ENCODE data around the gene ZFAND3.
"Not testable (repeated sequence)": the region's sequence is repeated elsewhere in the genome, so short reads cannot be mapped to it uniquely, and the experiment has no call there.

ZFAND3 gene

DNA sequence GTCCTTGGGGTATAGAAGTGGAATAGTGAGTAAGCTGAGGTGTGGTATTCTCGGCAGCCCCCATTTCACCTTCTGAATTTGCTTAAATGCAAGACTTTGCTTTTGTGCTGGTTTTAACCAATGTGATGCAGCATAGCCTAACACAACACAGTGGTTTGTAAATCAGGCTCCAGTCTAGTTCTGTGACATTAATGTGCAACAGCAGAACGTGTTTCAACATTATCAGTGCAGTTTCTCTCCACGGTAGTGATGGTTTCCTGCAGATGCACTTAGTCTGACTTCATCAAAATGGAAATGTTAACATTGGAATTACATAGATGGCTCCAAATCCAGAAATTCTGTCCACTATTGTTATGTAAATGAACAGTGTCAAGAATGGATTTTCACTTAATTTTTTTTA is 139.5 kb downstream of the ZFAND3 start:
- DNase-seq (ENCODE audit: extremely low read depth, low read depth): no peak
- H3K4me3 ChIP-seq (replicated peaks; ENCODE audit: low read depth, low read length): no peak overlapping the region
- TF ChIP-seq CTCF (IDR thresholded peaks at IDR 0.05; ENCODE audit: low read depth, low read length, missing control alignments): no peak

DNA sequence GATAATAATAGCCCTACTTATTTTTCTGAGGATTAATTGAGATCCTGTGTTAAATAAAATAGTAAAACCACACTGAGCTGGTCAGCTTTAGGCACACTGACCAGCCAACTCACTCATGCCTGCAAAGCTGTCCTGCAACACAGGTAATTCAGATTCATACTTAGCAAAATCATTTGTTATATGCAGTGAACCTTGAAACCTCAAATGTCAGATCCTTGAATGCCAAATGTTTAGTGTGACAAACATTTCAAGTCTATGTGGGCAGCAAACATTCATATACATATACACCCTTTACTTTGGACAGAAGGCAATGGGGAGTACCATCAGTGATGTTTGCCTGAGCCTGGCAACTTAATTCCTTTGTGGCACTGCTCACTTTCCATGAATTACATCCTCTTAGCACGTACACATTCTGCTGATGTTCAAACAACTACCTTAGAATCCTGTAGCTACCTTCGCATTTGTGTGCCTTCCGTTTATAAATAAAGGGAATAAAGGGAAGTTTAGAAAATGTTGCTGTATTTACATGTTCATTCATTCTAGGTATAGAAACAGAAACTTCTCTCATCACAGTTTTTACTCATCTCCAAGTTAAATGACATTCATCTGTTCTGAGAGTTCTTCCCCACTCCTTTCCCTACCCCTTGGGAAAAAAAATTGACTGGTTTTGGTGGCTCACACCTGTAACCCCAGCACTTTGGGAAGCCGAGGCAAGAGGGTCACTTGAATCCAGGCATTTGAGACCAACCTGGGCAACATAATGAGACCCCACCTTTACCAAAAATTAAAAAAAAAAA is 140.8 kb downstream of the ZFAND3 start:
- no peak overlapping the region for H3K4me3 ChIP-seq (replicated peaks; ENCODE audit: low read depth, low read length)
- no peak for DNase-seq (ENCODE audit: extremely low read depth, low read depth)
- no peak for TF ChIP-seq CTCF (IDR thresholded peaks at IDR 0.05; ENCODE audit: low read depth, low read length, missing control alignments)

DNA sequence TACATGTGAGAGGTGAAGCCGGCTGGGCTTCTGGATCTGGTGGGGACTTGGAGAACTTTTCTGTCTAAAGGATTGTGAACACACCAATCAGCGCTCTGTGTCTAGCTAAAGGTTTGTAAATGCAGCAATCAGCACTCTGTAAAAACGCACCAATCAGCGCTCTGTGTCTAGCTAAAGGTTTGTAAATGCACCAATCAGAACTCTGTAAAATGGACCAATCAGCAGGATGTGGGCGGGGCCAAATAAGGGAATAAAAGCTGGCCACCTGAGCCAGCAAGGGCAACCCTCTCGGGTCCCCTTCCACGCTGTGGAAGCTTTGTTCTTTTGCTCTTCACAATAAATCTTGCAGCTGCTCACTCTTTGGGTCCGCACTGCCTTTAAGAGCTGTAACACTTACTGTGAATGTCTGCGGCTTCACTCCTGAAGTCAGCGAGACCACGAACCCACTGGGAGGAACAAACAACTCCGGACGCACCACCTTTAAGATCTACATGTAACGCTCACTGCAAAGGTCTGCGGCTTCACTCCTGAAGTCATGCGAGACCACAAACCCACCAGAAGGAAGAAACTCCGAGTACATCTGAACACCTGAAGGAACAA is 143.1 kb downstream of the ZFAND3 start:
- H3K4me3 ChIP-seq (replicated peaks; ENCODE audit: low read depth, low read length); DNase-seq (ENCODE audit: extremely low read depth, low read depth): not testable (repeated sequence)

DNA sequence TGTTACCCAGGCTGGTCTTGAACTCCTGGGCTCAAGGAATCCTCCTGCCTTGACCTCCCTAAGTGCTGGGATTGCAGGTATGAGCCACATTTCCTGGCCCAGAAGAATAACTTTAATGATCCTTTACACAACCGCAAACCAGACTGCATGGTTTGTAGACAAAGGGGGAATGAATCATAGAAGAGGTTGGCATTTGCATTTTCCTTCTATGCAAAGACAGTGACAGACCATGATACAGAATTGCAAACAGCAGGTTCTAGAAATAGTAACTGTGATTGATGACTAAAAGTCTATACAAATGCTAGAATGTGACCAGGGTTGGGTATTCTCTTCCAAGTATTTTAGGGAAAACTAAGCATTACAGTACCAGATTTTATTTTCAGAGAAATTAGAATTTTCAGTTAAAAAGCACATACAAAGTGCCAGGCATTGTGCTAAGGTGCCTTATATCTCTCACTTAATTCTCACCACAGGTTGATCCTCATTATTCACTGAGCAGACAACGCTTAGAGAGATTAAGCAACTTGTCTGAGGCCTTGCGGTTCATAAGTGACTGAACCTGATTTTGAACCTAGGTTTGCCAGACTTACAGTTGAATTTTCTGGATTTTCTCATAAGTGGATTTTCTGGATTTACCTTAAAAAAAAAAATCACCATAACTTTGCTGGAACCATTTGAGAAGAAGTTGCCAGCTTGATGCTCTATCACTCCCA is 146.6 kb downstream of the ZFAND3 start:
- TF ChIP-seq CTCF (IDR thresholded peaks at IDR 0.05; ENCODE audit: low read depth, low read length, missing control alignments): no peak
- DNase-seq (ENCODE audit: extremely low read depth, low read depth): no peak
- no peak overlapping the region for H3K4me3 ChIP-seq (replicated peaks; ENCODE audit: low read depth, low read length)

DNA sequence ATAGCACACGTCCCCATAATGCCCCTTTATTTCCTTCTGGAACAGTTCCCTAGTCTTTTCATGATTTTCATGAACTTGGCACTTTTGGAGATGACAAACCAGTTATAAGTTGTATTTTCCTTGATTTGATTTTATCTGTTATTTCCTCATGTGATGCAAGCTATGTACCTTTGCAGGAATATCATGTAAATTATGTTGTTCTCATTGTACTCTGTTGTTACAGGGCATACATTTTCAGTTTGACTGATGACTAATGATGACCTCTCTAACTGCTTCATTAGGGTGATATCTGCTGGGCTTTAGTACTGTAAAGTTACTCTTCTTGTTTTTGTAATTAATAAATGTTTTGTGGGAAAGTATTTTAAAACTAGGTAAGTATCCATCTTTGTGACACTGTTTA is 147.3 kb downstream of the ZFAND3 start:
- no peak for TF ChIP-seq CTCF (IDR thresholded peaks at IDR 0.05; ENCODE audit: low read depth, low read length, missing control alignments)
- no peak overlapping the region for H3K4me3 ChIP-seq (replicated peaks; ENCODE audit: low read depth, low read length)
- no peak for DNase-seq (ENCODE audit: extremely low read depth, low read depth)

DNA sequence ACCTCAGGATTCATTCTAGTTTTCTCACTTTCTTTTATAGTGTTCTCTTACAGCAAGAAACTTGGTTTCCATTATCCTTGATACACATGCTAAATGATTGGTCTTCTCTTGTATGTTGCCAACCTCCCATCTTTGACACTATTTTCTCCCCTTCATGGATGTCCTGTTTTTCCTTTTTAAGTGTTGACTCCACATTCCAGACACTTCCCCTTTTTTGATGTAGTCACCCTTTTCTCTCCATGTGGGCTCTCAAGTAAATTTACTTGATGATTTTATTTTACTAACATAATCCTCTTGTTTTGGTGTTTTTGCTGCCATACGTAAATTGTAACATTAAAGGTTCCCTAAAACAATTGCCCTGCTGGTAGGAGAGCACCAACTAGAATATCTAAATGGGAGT is 148.1 kb downstream of the ZFAND3 start:
- DNase-seq (ENCODE audit: extremely low read depth, low read depth): no peak
- no peak for TF ChIP-seq CTCF (IDR thresholded peaks at IDR 0.05; ENCODE audit: low read depth, low read length, missing control alignments)
- H3K4me3 ChIP-seq (replicated peaks; ENCODE audit: low read depth, low read length): no peak overlapping the region

- no peak for TF ChIP-seq CTCF (IDR thresholded peaks at IDR 0.05; ENCODE audit: low read depth, low read length, missing control alignments)
- no peak for DNase-seq (ENCODE audit: extremely low read depth, low read depth)
- no peak overlapping the region for H3K4me3 ChIP-seq (replicated peaks; ENCODE audit: low read depth, low read length)
These were observed 151.7 kb downstream of the ZFAND3 start for GRCh38 chr6:37971266-37971665.

All from HFF-Myc (cell line).